Measurements from ENCODE around the gene GLG1.

The GLG1 gene

DNA sequence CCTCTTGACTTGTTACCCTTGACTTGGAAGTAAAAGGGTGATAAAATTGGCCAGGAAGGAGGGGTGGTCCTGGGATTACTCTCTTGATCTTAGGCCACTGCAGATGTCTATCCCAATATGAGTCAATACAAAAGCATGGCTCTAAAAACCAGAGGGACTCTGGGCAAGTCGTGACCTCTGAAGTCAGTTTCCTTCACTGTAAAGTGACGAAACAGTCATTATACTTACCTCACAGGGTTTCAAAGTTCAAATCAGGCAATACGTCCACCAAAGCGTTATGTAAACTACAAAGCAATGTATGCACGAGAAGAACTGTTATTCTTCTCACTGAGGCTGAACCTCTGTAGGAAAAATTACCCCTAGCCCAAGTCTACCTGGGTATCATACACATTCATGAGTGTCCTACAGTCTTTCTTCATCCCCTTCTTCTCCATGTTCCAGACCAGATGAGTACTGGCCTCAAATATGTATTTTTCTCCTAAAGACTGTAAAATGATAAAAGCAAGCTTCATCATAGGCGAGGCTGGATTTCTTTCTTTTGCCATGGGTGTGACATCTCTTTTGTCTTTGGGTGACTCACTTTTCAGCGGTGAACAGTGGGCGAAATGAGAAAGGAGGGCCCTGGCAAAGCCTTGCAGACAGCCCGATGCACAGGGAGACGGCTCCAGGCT is 151.2 kb downstream of the GLG1 start:
- no peaks in the 10 kb centered on the region for H3K9me3 ChIP-seq (ENCODE audit: control insufficient read depth, insufficient read depth, low read length)
- no peak overlapping the region for H3K27ac ChIP-seq (ENCODE audit: low read depth, low read length)
- H3F3A ChIP-seq (ENCODE audit: control insufficient read depth, insufficient read depth): no peaks in the 10 kb centered on the region
- H3K79me2 ChIP-seq (ENCODE audit: control insufficient read depth, low read length): no peaks in the 10 kb centered on the region
- H3K36me3 ChIP-seq (ENCODE audit: control insufficient read depth, low read length): peaks cover 35% of the 10 kb centered on the region
- H3K4me2 ChIP-seq (ENCODE audit: low read length): no peak overlapping the region
- H3K27me3 ChIP-seq (ENCODE audit: control insufficient read depth, low read length): no peaks in the 10 kb centered on the region
- H4K20me1 ChIP-seq (ENCODE audit: control insufficient read depth, insufficient read depth, low read depth, low read length): no peaks in the 10 kb centered on the region
- no peak overlapping the region for H3K4me3 ChIP-seq (ENCODE audit: low read length)
- H3K4me1 ChIP-seq (ENCODE audit: control insufficient read depth, low read length): peaks cover 17% of the 10 kb centered on the region
- TF ChIP-seq, protein P1, sequence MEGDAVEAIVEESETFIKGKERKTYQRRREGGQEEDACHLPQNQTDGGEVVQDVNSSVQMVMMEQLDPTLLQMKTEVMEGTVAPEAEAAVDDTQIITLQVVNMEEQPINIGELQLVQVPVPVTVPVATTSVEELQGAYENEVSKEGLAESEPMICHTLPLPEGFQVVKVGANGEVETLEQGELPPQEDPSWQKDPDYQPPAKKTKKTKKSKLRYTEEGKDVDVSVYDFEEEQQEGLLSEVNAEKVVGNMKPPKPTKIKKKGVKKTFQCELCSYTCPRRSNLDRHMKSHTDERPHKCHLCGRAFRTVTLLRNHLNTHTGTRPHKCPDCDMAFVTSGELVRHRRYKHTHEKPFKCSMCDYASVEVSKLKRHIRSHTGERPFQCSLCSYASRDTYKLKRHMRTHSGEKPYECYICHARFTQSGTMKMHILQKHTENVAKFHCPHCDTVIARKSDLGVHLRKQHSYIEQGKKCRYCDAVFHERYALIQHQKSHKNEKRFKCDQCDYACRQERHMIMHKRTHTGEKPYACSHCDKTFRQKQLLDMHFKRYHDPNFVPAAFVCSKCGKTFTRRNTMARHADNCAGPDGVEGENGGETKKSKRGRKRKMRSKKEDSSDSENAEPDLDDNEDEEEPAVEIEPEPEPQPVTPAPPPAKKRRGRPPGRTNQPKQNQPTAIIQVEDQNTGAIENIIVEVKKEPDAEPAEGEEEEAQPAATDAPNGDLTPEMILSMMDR (IDR thresholded peaks at IDR 0.05; ENCODE audit: low read depth, low read length, poor library complexity, severe bottlenecking): no peak
- no peak for TF ChIP-seq EZH2phosphoT487 (IDR thresholded peaks at IDR 0.05; ENCODE audit: borderline replicate concordance, low read length)
- no peaks in the 10 kb centered on the region for H3K9me2 ChIP-seq (replicated peaks; ENCODE audit: control insufficient read depth, low read length)

DNA sequence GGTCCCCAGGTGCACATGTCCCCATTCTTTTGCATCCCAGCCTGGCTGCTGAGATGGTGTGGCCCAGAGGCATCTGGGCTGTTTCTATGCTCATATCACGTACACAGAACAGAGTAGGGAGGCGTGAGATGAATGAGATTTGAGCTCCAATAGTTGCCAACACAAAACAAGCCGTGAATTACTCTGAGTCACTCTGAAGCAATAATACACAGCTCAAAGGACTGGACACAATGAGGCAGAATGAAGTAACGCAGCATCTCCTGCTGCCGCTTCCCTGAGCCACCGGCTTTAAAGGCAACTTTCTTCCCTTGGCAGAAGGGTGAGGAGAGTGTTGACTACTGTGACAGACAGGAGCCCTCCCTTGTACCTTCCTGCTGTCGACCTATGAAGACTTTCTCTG is 151.7 kb downstream of the GLG1 start:
- Histone ChIP-seq H3K36me3 (ENCODE audit: control insufficient read depth, low read length) (peaks cover 31% of the 10 kb centered on the region), H3K4me1 (ENCODE audit: control insufficient read depth, low read length) (peaks cover 17% of the 10 kb centered on the region), H3K9me2 (replicated peaks; ENCODE audit: control insufficient read depth, low read length) (no peaks in the 10 kb centered on the region), H3K27ac (ENCODE audit: low read depth, low read length) (no peak overlapping the region), H3K9me3 (ENCODE audit: control insufficient read depth, insufficient read depth, low read length) (no peaks in the 10 kb centered on the region), H4K20me1 (ENCODE audit: control insufficient read depth, insufficient read depth, low read depth, low read length) (no peaks in the 10 kb centered on the region), H3F3A (ENCODE audit: control insufficient read depth, insufficient read depth) (no peaks in the 10 kb centered on the region), H3K4me2 (ENCODE audit: low read length) (no peak overlapping the region), H3K27me3 (ENCODE audit: control insufficient read depth, low read length) (no peaks in the 10 kb centered on the region), H3K4me3 (ENCODE audit: low read length) (no peak overlapping the region), H3K79me2 (ENCODE audit: control insufficient read depth, low read length) (no peaks in the 10 kb centered on the region)
- TF ChIP-seq, protein P1 (IDR thresholded peaks at IDR 0.05; ENCODE audit: low read depth, low read length, poor library complexity, severe bottlenecking): no peak
- no peak for TF ChIP-seq EZH2phosphoT487 (IDR thresholded peaks at IDR 0.05; ENCODE audit: borderline replicate concordance, low read length)

DNA sequence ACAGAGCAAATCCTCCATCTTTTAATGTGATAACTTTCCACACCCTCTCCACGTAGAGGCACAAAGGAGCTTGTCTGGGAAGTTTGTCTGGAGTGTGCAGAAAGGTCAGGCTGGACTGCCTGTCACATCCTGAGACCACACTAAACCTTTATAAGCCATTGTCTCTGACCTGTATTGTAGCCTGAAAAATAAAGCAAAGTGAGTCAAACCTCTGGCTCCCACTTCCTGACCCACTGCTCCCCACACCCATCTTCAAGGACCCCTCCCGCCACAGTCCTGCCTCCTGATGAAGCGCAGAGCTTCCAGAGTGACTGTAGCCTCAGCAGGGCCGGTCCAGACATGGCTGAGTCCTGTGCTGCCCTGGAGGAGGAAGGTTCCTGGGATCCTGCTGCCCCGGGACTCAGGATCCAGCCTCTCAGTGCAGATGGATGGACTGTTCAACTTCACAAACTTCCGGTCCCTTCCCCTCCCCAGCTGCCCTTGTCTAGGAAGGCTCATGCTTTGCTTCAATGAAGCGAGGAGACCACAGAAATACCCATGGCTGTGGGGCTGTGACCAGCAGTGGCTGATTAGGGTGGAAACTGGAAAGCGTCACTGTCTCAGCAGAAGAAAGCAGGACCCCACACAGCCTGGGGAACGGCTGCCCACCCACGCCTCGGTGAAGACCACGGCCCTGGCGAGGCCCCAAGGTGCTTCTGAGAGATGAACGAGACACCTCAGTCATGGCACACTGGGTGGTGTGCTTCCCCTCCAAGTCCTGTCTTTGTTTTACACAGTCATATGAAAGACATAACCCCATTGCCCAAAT is 154.8 kb downstream of the GLG1 start:
- H3F3A ChIP-seq (ENCODE audit: control insufficient read depth, insufficient read depth): no peaks in the 10 kb centered on the region
- H3K36me3 ChIP-seq (ENCODE audit: control insufficient read depth, low read length): peaks cover 26% of the 10 kb centered on the region
- H3K27me3 ChIP-seq (ENCODE audit: control insufficient read depth, low read length): no peaks in the 10 kb centered on the region
- no peaks in the 10 kb centered on the region for H3K9me3 ChIP-seq (ENCODE audit: control insufficient read depth, insufficient read depth, low read length)
- H3K4me2 ChIP-seq (ENCODE audit: low read length): no peak overlapping the region
- H3K4me3 ChIP-seq (ENCODE audit: low read length): no peak overlapping the region
- H3K79me2 ChIP-seq (ENCODE audit: control insufficient read depth, low read length): no peaks in the 10 kb centered on the region
- no peak overlapping the region for H3K27ac ChIP-seq (ENCODE audit: low read depth, low read length)
- H3K4me1 ChIP-seq (ENCODE audit: control insufficient read depth, low read length): peaks cover 17% of the 10 kb centered on the region
- H3K9me2 ChIP-seq (replicated peaks; ENCODE audit: control insufficient read depth, low read length): no peaks in the 10 kb centered on the region
- no peak for TF ChIP-seq EZH2phosphoT487 (IDR thresholded peaks at IDR 0.05; ENCODE audit: borderline replicate concordance, low read length)
- TF ChIP-seq, protein P1 (IDR thresholded peaks at IDR 0.05; ENCODE audit: low read depth, low read length, poor library complexity, severe bottlenecking): no peak
- no peaks in the 10 kb centered on the region for H4K20me1 ChIP-seq (ENCODE audit: control insufficient read depth, insufficient read depth, low read depth, low read length)

Measured in DOHH2 (cell line).